HepG2 (cell line): Measurements from ENCODE around the gene PRICKLE2. TPM values are rescaled to one million over a fixed set of nuclear protein-coding genes. Genes with fewer than 3 reads are reported as not detected.

ENCODE experiments used
- ATAC-seq: fragments of 200-7000 bp; cut with Tn5 transposase; 3 replicates; pipeline ENCODE4 v1.9.1; 2020; ENCODE audit warnings: mild to moderate bottlenecking, moderate library complexity
- BruUV-seq: library from RNA; stranded (reverse); fragments of 400-500 nt; replicated peaks from 2 replicates; lab custom pipeline; 2021; lab: Mats Ljungman, UMichigan
- CTCF ChIA-PET: fragments of 300-600 bp; formaldehyde crosslinking; extraction: SDS; loops from one replicate; lab custom pipeline; 2021; ENCODE audit warnings: low total read pairs, inconsistent platforms, low intra/inter-chr PET ratio; lab: Yijun Ruan, JAX
- POLR2A ChIA-PET: fragments of 350-600 bp; sonication (Branson Sonifier 250); formaldehyde crosslinking; loops from one replicate; lab custom pipeline; 2020; ENCODE audit warnings: antibody characterized with exemption, inconsistent platforms; lab: Yijun Ruan, JAX
- DNase-seq: peaks from one replicate; pipeline ENCODE4 v3.0.0-alpha.2; 2015; ENCODE audit warnings: low spot score
- FAIRE-seq: peaks from 3 replicates; lab custom pipeline; 2011; peaks lifted over from hg19 to GRCh38; lab: Jason Lieb, UNC
- H2AFZ ChIP-seq: one replicate; pipeline ENCODE4 v1.6.1; 2011; ENCODE audit warnings: low read length, inconsistent platforms
- H3K27ac ChIP-seq: fragments of 300-600 bp; 3 replicates; pipeline ENCODE4 v1.8.0; 2011; ENCODE audit warnings: mixed run types, mild to moderate bottlenecking, mixed read lengths, low read length, inconsistent platforms; ENCODE audit not compliant: insufficient read depth; ENCODE audit errors: extremely low read length
- H3K27me3 ChIP-seq, 2 experiments: fragments of 200-600 bp in 1 of 2; 2 replicates in 1 of 2; 3 replicates in 1 of 2; pipeline versions ENCODE4 v1.6.0 to v1.8.0; 2011; ENCODE audit warnings: low read length in 2 of 2, mild to moderate bottlenecking in 2 of 2, moderate library complexity in 2 of 2, inconsistent platforms in 1 of 2; ENCODE audit not compliant: insufficient read depth in 2 of 2, control insufficient read depth in 1 of 2
- H3K36me3 ChIP-seq, 2 experiments: fragments of 200-600 bp in 1 of 2; replicated peaks in 1 of 2; 2 replicates in 1 of 2; 3 replicates in 1 of 2; pipeline versions ENCODE4 v1.5.1 to v1.8.0; 2011; ENCODE audit warnings: low read length in 2 of 2, inconsistent platforms in 1 of 2; ENCODE audit not compliant: insufficient read depth in 2 of 2, control insufficient read depth in 1 of 2
- H3K4me1 ChIP-seq: 2 replicates; pipeline ENCODE4 v1.5.1; 2012; ENCODE audit warnings: low read length, inconsistent platforms; ENCODE audit not compliant: insufficient read depth
- H3K4me2 ChIP-seq: 2 replicates; pipeline ENCODE4 v1.6.0; 2011; ENCODE audit warnings: low read depth, low read length, inconsistent platforms
- H3K4me3 ChIP-seq, 3 experiments: fragments of 200-600 bp in 1 of 3; sonication (generic), shearing (Covaris generic) in 1 of 3; replicated peaks in 1 of 3; 2 replicates each; pipeline ENCODE4 v1.5.1; 2011 to 2016; ENCODE audit warnings: low read length in 3 of 3, inconsistent platforms in 2 of 3, low read depth in 2 of 3, mild to moderate bottlenecking in 2 of 3, control low read depth in 1 of 3, mixed read lengths in 1 of 3; ENCODE audit not compliant: insufficient read depth in 1 of 3
- H3K79me2 ChIP-seq: one replicate; pipeline ENCODE4 v1.6.1; 2011; ENCODE audit warnings: low read length, inconsistent platforms; ENCODE audit not compliant: insufficient read depth
- H3K9ac ChIP-seq: 2 replicates; pipeline ENCODE4 v1.6.0; 2011; ENCODE audit warnings: mild to moderate bottlenecking, low read depth, low read length, inconsistent platforms; ENCODE audit not compliant: insufficient read depth
- H3K9me3 ChIP-seq: 2 replicates; pipeline ENCODE4 v1.5.1; 2012; ENCODE audit warnings: mild to moderate bottlenecking, low read length
- H4K20me1 ChIP-seq: 2 replicates; pipeline ENCODE4 v1.6.0; 2011; ENCODE audit warnings: inconsistent platforms, mild to moderate bottlenecking, low read length, moderate library complexity; ENCODE audit not compliant: insufficient read depth
- AHDC1 ChIP-seq: sonication (generic); formaldehyde crosslinking; IDR thresholded peaks from 2 replicates; pipeline ENCODE4 v1.5.1; 2020; ENCODE audit warnings: mild to moderate bottlenecking, missing genetic modification reagents, borderline replicate concordance
- ATM ChIP-seq: fragments of 450-650 bp; IDR thresholded peaks from 2 replicates; pipeline ENCODE4 v1.7.1; 2017; ENCODE audit warnings: mild to moderate bottlenecking, borderline replicate concordance
- CBX1 ChIP-seq: IDR thresholded peaks from one replicate; pipeline ENCODE4 v1.6.1; 2016; ENCODE audit warnings: antibody characterized with exemption, low read depth
- HHEX ChIP-seq: IDR thresholded peaks from 2 replicates; pipeline ENCODE4 v1.6.1; 2016; ENCODE audit warnings: control low read depth
- MAFK ChIP-seq, 2 experiments: IDR thresholded peaks in 1 of 2; conservative IDR thresholded peaks in 1 of 2; 2 replicates each; pipeline ENCODE4 v1.6.1; 2011; ENCODE audit warnings: improper control_type of control experiment in 2 of 2, low read length in 2 of 2
- MIER3 ChIP-seq: IDR thresholded peaks from 2 replicates; pipeline ENCODE4 v1.6.1; 2016; ENCODE audit warnings: missing compliant biosample characterization, borderline replicate concordance
- NFE2L2 ChIP-seq: fragments of 150-350 bp; IDR thresholded peaks from 2 replicates; pipeline ENCODE4 v1.6.1; 2014; ENCODE audit warnings: low read length
- REXO4 ChIP-seq: sonication (generic); formaldehyde crosslinking; IDR thresholded peaks from 2 replicates; pipeline ENCODE4 v1.8.0; 2022; ENCODE audit warnings: missing genetic modification reagents, mild to moderate bottlenecking, borderline replicate concordance
- TCF7L2 ChIP-seq: IDR thresholded peaks from 2 replicates; pipeline ENCODE4 v1.6.1; 2011; ENCODE audit warnings: mild to moderate bottlenecking, low read depth, low read length, moderate library complexity
- TRIM24 ChIP-seq: sonication (generic); formaldehyde crosslinking; IDR thresholded peaks from 2 replicates; pipeline ENCODE4 v1.8.0; 2022; ENCODE audit warnings: mild to moderate bottlenecking, missing genetic modification reagents
- U2AF1 ChIP-seq: fragments of 200-400 bp; formaldehyde crosslinking; optimal IDR thresholded peaks from 2 replicates; pipeline ENCODE3; 2017; ENCODE audit warnings: mild to moderate bottlenecking, low read depth, low read length
- ZBTB1 ChIP-seq: sonication (generic); formaldehyde crosslinking; IDR thresholded peaks from 2 replicates; pipeline ENCODE4 v1.4.0; 2020; ENCODE audit warnings: missing genetic modification reagents, borderline replicate concordance
- ZBTB42 ChIP-seq: sonication (generic); formaldehyde crosslinking; IDR thresholded peaks from 2 replicates; pipeline ENCODE4 v1.5.0; 2020; ENCODE audit warnings: mild to moderate bottlenecking, missing genetic modification reagents
- ZNF550 ChIP-seq: sonication (generic); formaldehyde crosslinking; IDR thresholded peaks from 2 replicates; pipeline ENCODE4 v1.4.0; 2020; ENCODE audit warnings: mild to moderate bottlenecking, missing genetic modification reagents, borderline replicate concordance
- ZNF552 ChIP-seq: sonication (generic); formaldehyde crosslinking; IDR thresholded peaks from 2 replicates; pipeline ENCODE4 v1.9.0; 2022; ENCODE audit warnings: missing genetic modification reagents, mild to moderate bottlenecking, borderline replicate concordance
- WGBS: methylation state at CpG from one replicate; pipeline ENCODE4 v1.1.6; 2017; ENCODE audit warnings: low lambda C conversion rate; 5-methylcytosine and 5-hydroxymethylcytosine counted together
- in situ Hi-C: cut with HindIII; loops from 2 replicates; pipeline ENCODE4 v1.10.0; 2017; ENCODE audit warnings: low pct_unique_long_range_greater_than_20kb; ENCODE audit not compliant: extremely low pct_ligation_motif_present
- intact Hi-C: fragments of 100-400 bp; cut with micrococcal nuclease; formaldehyde crosslinking; loops from one replicate; pipeline ENCODE4 v1.10.0; 2022; ENCODE audit not compliant: unreplicated experiment
- polyA plus RNA-seq, 8 experiments: library from polyadenylated mRNA; depleted of rRNA in 3 of 8; stranded (reverse) in 7 of 8; unstranded in 1 of 8; fragments of >200 nt; fragmentation: Illumina TruSeq in 4 of 8; extraction: Trizol in 4 of 8; gene quantifications; 2 replicates each; pipeline versions ENCODE4 v1.2.1 to v1.2.3, GENCODE V29; 2011 to 2016; ENCODE audit warnings: low read depth in 4 of 8, missing spikeins in 1 of 8, mixed read lengths in 1 of 8; ENCODE audit not compliant: insufficient read depth in 1 of 8
- total RNA-seq, 5 experiments: library from RNA; depleted of rRNA; stranded (reverse); fragments of >200 nt; fragmentation: Illumina TruSeq; extraction: Trizol; gene quantifications; 2 replicates each; pipeline ENCODE4 v1.2.3, GENCODE V29; 2016; ENCODE audit warnings: low read depth in 1 of 5
- TF ChIP-seq, protein P1 (sequence below): sonication (generic); formaldehyde crosslinking; IDR thresholded peaks from 2 replicates; pipeline ENCODE4 v1.8.0; 2022; ENCODE audit warnings: mild to moderate bottlenecking, missing genetic modification reagents, moderate library complexity
- TF ChIP-seq, protein P2 (sequence below): sonication (generic); formaldehyde crosslinking; IDR thresholded peaks from 2 replicates; pipeline ENCODE4 v1.8.0; 2022; ENCODE audit warnings: mild to moderate bottlenecking, missing genetic modification reagents, moderate library complexity

Gene PRICKLE2
- total and polyA plus RNA-seq, 2 of the 13 experiments (the other 11 are each of a cell fraction or from before 2014, with no cell fraction given): 0.01 to 0.07 TPM

DNA sequence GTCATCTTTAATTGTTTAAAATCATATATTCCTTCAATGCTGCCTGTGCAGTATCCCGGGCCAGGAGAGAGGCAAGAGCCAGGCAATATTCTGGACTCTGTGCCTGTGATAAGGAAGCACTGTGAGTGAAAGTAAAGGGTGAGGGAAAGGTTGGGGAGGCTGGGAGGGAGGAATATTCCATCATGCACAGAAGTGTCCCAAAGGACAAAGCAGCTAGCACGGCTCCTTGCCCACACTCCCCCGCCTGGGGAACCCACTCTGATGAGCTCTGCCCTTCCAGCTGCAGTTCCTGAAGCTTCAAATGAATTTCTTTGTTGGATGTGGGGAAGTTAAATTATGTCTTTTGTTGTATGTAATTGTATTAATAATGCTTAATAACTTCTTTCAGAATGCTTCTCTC is 1.5 kb upstream of the PRICKLE2 start (continued):
- no peak for TF ChIP-seq CBX1
- TF ChIP-seq REXO4 (CRISPR knock-in tag): no peak
- TF ChIP-seq ZBTB1 (CRISPR knock-in tag): no peak

GRCh38 chr3:64225695-64226499 is 631 bp upstream of the PRICKLE2 start:
- no peak overlapping the region for H2AFZ ChIP-seq
- no peak overlapping the region for H3K4me3 ChIP-seq
- no peaks in the 10 kb centered on the region for H3K4me1 ChIP-seq
- no peaks in the 10 kb centered on the region for H3K36me3 ChIP-seq
- no peak overlapping the region for H3K4me2 ChIP-seq
- no peaks in the 10 kb centered on the region for H4K20me1 ChIP-seq
- no peak overlapping the region for H3K27ac ChIP-seq
- H3K79me2 ChIP-seq: no peaks in the 10 kb centered on the region
- DNase-seq: no peak
- no peak for ATAC-seq
- no peaks in the 10 kb centered on the region for H3K9me3 ChIP-seq
- CTCF ChIA-PET: no interaction called here
- TF ChIP-seq HHEX (CRISPR knock-in tag): no peak
- TF ChIP-seq TRIM24 (CRISPR knock-in tag): no peak
- no peak for TF ChIP-seq TCF7L2
- TF ChIP-seq U2AF1: no peak
- no peak for TF ChIP-seq AHDC1 (CRISPR knock-in tag)
- TF ChIP-seq ZNF552: no peak
- no peak for TF ChIP-seq MAFK (conservative IDR thresholded peaks at IDR 0.05 in 1 of 2, IDR thresholded peaks at IDR 0.05 in 1 of 2; ENCODE audit: low read length in 2 of 2)
- no peak for TF ChIP-seq MIER3
- TF ChIP-seq, protein P1, sequence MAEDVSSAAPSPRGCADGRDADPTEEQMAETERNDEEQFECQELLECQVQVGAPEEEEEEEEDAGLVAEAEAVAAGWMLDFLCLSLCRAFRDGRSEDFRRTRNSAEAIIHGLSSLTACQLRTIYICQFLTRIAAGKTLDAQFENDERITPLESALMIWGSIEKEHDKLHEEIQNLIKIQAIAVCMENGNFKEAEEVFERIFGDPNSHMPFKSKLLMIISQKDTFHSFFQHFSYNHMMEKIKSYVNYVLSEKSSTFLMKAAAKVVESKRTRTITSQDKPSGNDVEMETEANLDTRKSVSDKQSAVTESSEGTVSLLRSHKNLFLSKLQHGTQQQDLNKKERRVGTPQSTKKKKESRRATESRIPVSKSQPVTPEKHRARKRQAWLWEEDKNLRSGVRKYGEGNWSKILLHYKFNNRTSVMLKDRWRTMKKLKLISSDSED (CRISPR knock-in tag): no peak
- TF ChIP-seq NFE2L2: no peak
- TF ChIP-seq, protein P2, sequence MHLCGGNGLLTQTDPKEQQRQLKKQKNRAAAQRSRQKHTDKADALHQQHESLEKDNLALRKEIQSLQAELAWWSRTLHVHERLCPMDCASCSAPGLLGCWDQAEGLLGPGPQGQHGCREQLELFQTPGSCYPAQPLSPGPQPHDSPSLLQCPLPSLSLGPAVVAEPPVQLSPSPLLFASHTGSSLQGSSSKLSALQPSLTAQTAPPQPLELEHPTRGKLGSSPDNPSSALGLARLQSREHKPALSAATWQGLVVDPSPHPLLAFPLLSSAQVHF (CRISPR knock-in tag): no peak
- TF ChIP-seq ATM: no peak
- no peak for TF ChIP-seq ZNF550 (CRISPR knock-in tag)
- no peak for TF ChIP-seq ZBTB42 (CRISPR knock-in tag)
- BruUV-seq: no TSS peak
- 41% methylated on average over 7 of the region's 7 CpGs for WGBS
- intact Hi-C loops: no loop called here
- in situ Hi-C loops: no loop called here
- H3K9ac ChIP-seq: no peak overlapping the region
- H3K27me3 ChIP-seq: no peaks in the 10 kb centered on the region
- FAIRE-seq: no peak
- POLR2A ChIA-PET: no interaction called here
